ENCODE results near the gene PIK3C2B.
"Not testable (repeated sequence)": the region's sequence is repeated elsewhere in the genome, so short reads cannot be mapped to it uniquely, and the experiment has no call there.

PIK3C2B gene

DNA sequence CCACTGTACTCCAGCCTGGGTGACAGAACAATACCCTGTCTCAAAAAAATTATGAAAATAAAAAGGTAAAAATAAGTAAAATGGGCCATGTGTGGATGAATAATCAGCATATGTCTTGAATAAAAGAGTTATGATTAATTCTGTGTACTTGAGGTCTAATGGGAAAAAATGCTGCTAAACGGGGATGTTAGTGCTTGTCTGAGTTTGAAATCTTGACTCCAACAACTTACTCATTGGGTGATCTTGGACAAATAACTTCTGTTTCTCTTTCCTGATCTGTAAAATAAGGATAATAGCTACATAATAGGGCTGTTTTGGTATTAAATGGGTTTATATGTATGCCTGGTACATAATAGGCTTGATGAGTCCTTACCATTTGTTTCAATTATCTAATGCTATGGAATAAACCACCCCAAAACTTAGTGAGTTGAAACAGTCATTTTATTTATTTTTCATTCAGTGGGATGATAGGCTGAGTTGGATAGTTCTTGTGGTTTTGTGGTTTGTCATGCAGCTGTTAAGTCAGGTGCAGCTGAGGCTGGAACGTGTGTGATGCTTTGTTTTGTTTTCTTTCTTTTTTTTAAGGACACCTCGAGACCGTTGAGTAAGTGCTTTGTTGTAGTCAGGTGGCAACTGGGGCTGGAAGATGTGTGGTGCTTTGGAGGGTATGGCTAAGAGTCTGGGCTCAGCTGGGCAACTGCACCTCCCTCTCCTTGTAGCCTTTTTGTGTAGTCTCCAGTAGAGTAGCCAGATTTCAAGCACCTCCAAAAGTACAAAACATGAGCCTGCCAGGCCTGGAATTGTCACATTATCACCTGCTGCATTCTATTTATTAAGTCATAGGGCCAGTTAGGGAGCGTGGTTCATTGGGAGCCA lies 26.5 kb upstream of the PIK3C2B start:
- H3K27ac ChIP-seq = peak overlapping the region; percentile 100
- no peak for TF ChIP-seq Cebpa-rat (IDR thresholded peaks at IDR 0.05)
- peaks cover 50% of the 10 kb centered on the region for H3K36me3 ChIP-seq
- no peaks in the 10 kb centered on the region for H4K20me1 ChIP-seq
- H3K9me3 ChIP-seq = peaks cover 25% of the 10 kb centered on the region
- H3K4me3 ChIP-seq = peak overlapping the region; percentile 44
- no peaks in the 10 kb centered on the region for H3K27me3 ChIP-seq
- H3K4me1 ChIP-seq = peaks cover 86% of the 10 kb centered on the region
- peak overlapping the region; percentile 76 for H3K9ac ChIP-seq
- H3K4me2 ChIP-seq = peak overlapping the region; percentile 90

DNA sequence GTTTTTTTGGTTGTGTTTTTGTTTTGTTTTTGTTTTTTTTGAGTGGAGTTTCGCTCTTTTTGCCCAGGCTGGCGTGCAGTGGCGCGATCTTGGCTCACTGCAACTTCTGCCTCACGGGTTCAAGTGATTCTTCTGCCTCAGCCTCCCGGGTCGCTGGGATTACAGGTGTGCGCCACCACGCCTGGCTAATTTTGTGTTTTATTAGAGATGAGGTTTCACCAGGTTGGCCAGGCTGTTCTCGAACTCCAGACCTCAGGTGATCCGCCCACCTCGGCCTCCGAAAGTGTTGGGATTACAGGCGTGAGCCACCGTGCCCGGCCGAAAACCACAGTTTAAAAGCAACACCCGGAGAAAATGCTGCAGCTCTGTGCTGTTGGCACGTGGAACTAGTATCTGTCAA lies 22.8 kb upstream of the PIK3C2B start:
- H3K27me3 ChIP-seq, H3K9me3 ChIP-seq, H4K20me1 ChIP-seq: not testable (repeated sequence)
- Histone ChIP-seq H3K9ac (peak overlapping the region; percentile 99), H3K4me2 (peak overlapping the region; percentile 90), H3K36me3 (peaks cover 23% of the 10 kb centered on the region), H3K27ac (peak overlapping the region; percentile 100), H3K4me1 (peaks cover 86% of the 10 kb centered on the region), H3K4me3 (peak overlapping the region; percentile 82)

DNA sequence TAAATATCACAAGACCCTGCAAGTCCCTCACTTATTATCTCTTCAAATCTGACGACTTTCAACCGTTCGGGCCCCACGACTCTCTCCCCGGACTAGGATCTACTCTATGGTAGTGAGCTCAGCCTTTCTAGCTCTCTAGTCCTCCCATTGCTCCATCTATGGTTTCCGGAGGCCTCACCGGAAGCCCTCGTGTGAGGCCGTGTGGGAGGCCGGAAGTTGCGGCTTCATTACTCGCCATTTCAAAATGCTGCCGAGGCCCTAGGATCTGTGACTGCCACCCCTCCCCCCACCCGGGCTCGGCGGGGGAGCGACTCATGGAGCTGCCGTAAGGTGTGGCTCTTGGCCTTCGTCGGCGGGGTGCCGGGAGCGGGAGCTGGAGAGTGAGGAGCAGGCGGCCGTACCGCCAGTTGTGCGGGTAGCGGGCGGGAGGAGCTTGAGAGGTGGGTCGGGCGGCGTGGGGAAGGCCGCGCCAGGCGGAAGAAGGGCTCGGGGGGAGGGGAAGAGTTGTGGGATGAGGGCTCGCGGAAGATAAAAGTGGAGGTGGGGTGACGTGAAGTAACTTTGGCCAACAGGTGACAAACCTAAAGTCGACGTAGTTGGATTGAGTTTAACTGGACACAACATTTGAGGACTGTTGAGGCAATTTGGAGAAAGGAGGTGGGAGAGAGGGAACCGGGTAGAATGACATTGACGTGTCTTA lies 21.7 kb upstream of the PIK3C2B start, which contains the start of gene MDM4:
Gene MDM4 (plus strand): TSS at position 227 of the 700 bp plus-strand sequence. CDS start 9,113 bp downstream, outside the sequence.
- H3K4me2 ChIP-seq = peak within 1 kb of the TSS; percentile 90
- H3K27ac ChIP-seq = peak within 1 kb of the TSS; percentile 100
- no peaks in the 10 kb centered on the region for H3K27me3 ChIP-seq
- peak; percentile 68; the same call in 1 of the 2 replicates for TF ChIP-seq Cebpa-rat (IDR thresholded peaks at IDR 0.05)
- H3K36me3 ChIP-seq = peaks cover 23% of the 10 kb centered on the region
- H3K4me3 ChIP-seq = peak within 1 kb of the TSS; percentile 82
- peak within 1 kb of the TSS; percentile 99 for H3K9ac ChIP-seq
- peaks cover 7% of the 10 kb centered on the region; the same call in 1 of the 2 replicates for H3K9me3 ChIP-seq
- H4K20me1 ChIP-seq = no peaks in the 10 kb centered on the region
- H3K4me1 ChIP-seq = peaks cover 86% of the 10 kb centered on the region

DNA sequence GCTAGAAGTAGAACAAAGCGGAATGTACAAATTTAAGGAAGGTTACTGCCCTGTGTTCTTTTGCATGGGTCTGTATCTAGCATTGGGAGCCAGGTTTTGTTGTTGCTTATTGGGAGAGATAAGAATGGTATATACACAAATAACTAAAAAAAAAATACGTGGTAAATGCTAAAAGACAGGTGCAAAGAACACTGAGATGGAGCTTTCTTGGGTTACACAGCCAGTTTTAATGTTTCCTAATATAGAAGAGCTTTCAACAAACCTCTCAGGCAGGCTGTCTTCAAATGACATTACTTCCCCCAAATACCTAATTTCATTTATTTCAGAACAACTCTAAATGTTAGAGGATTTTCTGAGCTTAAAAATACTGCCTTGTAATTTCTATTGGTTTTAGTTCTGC lies 20.2 kb upstream of the PIK3C2B start:
- TF ChIP-seq Cebpa-rat (IDR thresholded peaks at IDR 0.05) = no peak
- Histone ChIP-seq H3K4me3 (no peak overlapping the region), H3K4me1 (peaks cover 79% of the 10 kb centered on the region), H3K4me2 (peak overlapping the region; percentile 90), H3K9me3 (peaks cover 18% of the 10 kb centered on the region), H3K36me3 (peaks cover 23% of the 10 kb centered on the region), H3K9ac (no peak overlapping the region), H3K27me3 (no peaks in the 10 kb centered on the region), H4K20me1 (no peaks in the 10 kb centered on the region), H3K27ac (peak overlapping the region; percentile 100)

DNA sequence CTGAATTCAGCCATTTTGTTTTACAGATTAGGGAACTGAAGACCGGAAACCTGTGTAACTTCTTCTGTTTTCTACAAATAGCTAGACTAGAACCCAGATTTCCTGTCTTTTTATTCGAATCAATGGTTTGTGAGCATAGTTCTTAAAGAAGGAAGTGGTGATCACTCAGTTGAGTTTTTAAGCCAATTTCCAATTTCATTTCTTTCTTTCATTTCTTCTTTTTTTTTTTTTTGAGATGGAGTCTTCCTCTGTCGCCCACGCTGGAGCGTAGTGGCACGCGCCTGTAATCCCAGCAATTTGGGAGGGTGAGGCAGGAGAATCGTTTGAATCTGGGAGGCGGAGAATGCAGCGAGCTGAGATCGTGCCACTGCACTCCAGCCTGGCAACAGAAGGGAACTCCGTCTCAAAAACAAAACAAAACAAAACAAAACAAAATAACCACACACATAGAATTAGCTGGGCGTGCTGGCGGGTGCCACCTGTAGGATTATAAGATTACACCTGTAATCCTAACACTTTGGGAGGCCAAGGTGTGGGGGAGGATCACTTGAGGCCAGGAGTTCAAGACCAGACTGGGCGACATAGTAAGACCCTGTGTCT lies 18.6 kb upstream of the PIK3C2B start:
- Histone ChIP-seq H3K36me3 (peaks cover 9% of the 10 kb centered on the region), H3K9ac (peak overlapping the region; percentile 79), H3K4me1 (peaks cover 74% of the 10 kb centered on the region), H4K20me1 (no peaks in the 10 kb centered on the region), H3K4me2 (peak overlapping the region; percentile 90), H3K9me3 (peaks cover 13% of the 10 kb centered on the region), H3K27ac (peak overlapping the region; percentile 100), H3K27me3 (no peaks in the 10 kb centered on the region), H3K4me3 (peak overlapping the region; percentile 50)
- TF ChIP-seq Cebpa-rat (IDR thresholded peaks at IDR 0.05) = no peak

DNA sequence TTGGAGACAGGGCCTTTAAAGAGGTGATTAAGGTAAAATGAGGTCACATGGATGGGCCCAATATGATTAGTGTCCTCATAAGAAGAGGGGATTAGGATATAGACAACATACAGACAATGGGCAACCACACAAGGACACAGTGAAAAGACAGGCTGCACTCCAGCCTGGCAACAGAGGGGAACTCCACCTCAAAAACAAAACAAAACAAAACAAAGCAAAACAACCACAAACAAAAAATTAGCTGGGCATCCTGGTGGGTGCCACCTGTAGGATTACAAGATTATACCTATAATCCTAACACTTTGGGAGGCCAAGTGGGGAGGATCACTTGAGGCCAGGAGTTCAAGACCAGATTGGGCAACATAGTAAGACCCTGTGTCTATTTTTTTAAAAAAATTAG lies 16.8 kb upstream of the PIK3C2B start:
- Histone ChIP-seq H4K20me1 (no peaks in the 10 kb centered on the region), H3K4me3 (no peak overlapping the region), H3K36me3 (no peaks in the 10 kb centered on the region), H3K4me2 (0 out of 2 replicates have a peak overlapping the region, but pooled peaks have one; percentile 1), H3K27ac (peak overlapping the region; percentile 100), H3K9ac (no peak overlapping the region), H3K4me1 (peaks cover 68% of the 10 kb centered on the region), H3K9me3 (peaks cover 13% of the 10 kb centered on the region), H3K27me3 (no peaks in the 10 kb centered on the region)
- TF ChIP-seq Cebpa-rat (IDR thresholded peaks at IDR 0.05) = no peak

DNA sequence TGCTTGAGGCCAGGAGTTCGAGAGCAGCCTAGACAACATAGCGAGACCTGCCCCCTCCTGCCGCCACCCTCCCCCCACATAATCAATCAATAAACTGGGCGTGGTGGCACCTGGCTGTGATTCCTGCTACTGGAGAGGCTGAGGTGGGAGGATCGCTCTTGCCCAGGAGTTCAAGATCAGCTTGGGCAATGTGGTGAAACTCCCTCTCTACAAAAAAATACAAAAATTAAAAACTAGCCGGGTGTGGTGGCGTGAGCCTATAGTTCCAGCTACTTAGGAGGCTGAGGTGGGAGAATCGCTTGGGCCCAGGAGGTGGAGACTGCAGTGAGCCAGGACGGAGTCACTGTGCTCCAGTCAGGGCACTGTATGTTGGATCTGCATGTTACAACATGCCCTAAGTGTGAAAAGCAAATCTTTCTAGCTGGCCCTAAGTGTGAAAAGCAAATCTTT lies 14.6 kb upstream of the PIK3C2B start:
- Histone ChIP-seq H3K4me1 (peaks cover 69% of the 10 kb centered on the region), H3K27me3 (no peaks in the 10 kb centered on the region), H3K9ac (no peak overlapping the region), H4K20me1 (no peaks in the 10 kb centered on the region), H3K4me2 (no peak overlapping the region), H3K4me3 (no peak overlapping the region), H3K9me3 (peaks cover 13% of the 10 kb centered on the region), H3K36me3 (no peaks in the 10 kb centered on the region), H3K27ac (0 out of 2 replicates have a peak overlapping the region, but pooled peaks have one; percentile 18)
- no peak for TF ChIP-seq Cebpa-rat (IDR thresholded peaks at IDR 0.05)

DNA sequence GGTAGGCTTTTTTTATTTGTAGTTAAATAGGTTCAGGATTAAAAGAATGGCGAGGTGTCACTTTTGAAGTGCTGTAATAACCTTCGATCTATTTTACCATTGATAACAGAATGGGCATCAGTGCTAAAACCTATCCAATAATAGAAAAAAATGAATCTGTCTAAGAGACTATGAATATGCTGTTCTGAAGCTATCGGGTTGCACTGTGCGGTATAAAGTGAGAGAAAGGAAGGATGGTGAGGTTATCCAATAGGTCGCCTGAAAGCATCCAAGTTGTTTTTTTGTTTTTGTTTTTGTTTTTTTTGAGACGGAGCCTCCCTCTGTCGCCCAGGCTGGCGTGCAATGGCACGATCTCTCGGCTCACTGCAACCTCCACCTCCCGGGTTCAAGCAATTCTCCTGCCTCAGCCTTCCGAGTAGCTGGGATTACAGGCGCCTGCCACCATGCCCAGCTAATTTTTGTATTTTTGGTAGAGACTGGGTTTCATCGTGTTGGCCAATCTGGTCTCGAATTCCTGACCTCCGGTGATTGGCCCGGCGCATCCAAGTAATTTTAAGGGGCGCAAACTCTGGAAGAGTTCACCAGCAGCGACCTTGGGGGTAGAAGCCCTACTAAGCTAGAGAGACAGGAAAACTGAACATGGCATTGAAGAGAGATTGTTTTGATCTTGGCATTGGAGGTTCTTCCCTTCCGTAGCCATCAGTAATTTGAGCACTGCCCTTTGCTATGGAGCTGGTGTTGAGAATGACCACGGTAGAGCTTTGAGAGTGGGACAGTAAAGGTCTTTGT lies 12.9 kb upstream of the PIK3C2B start:
- Histone ChIP-seq H3K36me3 (no peaks in the 10 kb centered on the region), H3K27me3 (no peaks in the 10 kb centered on the region), H3K4me3 (peak overlapping the region; percentile 66), H3K27ac (peak overlapping the region; percentile 94), H3K9ac (peak overlapping the region; percentile 88), H4K20me1 (no peaks in the 10 kb centered on the region), H3K4me2 (peak overlapping the region; percentile 82), H3K9me3 (peaks cover 13% of the 10 kb centered on the region), H3K4me1 (peaks cover 71% of the 10 kb centered on the region)
- peak; percentile 46 for TF ChIP-seq Cebpa-rat (IDR thresholded peaks at IDR 0.05)

DNA sequence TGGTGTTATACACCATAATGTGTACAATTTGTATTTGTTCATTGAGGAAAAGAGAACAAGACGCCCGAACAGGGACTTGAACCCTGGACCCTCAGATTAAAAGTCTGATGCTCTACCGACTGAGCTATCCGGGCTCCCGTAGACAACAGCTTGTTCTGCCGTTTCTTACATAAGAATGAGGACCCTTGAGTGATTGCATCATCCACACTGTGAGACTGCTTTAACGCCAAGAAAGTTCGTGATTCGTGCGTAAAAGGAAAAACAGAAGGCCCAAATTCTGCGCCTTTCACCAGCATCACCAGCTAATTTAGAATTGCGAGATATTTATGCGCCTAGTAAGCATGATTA lies 12.3 kb upstream of the PIK3C2B start:
- TF ChIP-seq Cebpa-rat (IDR thresholded peaks at IDR 0.05) = peak; percentile 99
- H3K4me1 ChIP-seq = peaks cover 67% of the 10 kb centered on the region
- H3K36me3 ChIP-seq = no peaks in the 10 kb centered on the region
- H3K9me3 ChIP-seq = peaks cover 13% of the 10 kb centered on the region
- H3K4me3 ChIP-seq = peak overlapping the region; percentile 66
- H4K20me1 ChIP-seq = no peaks in the 10 kb centered on the region
- H3K4me2 ChIP-seq = peak overlapping the region; percentile 82
- no peaks in the 10 kb centered on the region for H3K27me3 ChIP-seq
- H3K9ac ChIP-seq = peak overlapping the region; percentile 88
- H3K27ac ChIP-seq = peak overlapping the region; percentile 94
